A549 (cell line): ENCODE measurements around the gene EXOG. TPM values are rescaled to one million over a fixed set of nuclear protein-coding genes. Genes with fewer than 3 reads are reported as not detected.
A peak's percentile ranks its signal among the peaks of the same experiment; 100 is the strongest.

Source experiments
- ATAC-seq, 2 experiments: fragments of 200-7000 bp in 1 of 2; fragments of >200 bp in 1 of 2; cut with Nextera tagmentation in 1 of 2; cut with Tn5 transposase in 1 of 2; 3 replicates each; pipeline versions ENCODE4 v1.8.0 to v1.9.1; 2018 to 2020; ENCODE audit warnings: mild to moderate bottlenecking in 1 of 2, moderate library complexity in 1 of 2
- CTCF ChIA-PET: fragments of 300-600 bp; sonication (Branson Sonifier 250); formaldehyde crosslinking; extraction: SDS; loops from one replicate; lab custom pipeline; 2021; ENCODE audit warnings: antibody characterized with exemption, inconsistent platforms; lab: Yijun Ruan, JAX
- POLR2A ChIA-PET: fragments of 350-600 bp; formaldehyde crosslinking; extraction: SDS; loops from one replicate; lab custom pipeline; 2021; ENCODE audit warnings: antibody characterized with exemption, inconsistent platforms; lab: Yijun Ruan, JAX
- DNase-seq, 2 experiments: peaks; one replicate each; pipeline versions ENCODE4 v3.0.0 to v3.0.0-alpha.2; 2011 to 2016; ENCODE audit warnings: low read depth in 1 of 2, low spot score in 1 of 2
- FAIRE-seq: peaks from 2 replicates; lab custom pipeline; 2011; peaks lifted over from hg19 to GRCh38; lab: Jason Lieb, UNC
- H3K27ac ChIP-seq, 2 experiments: fragments of >200 bp; sonication (Bioruptor Twin); formaldehyde crosslinking; 3 replicates each; pipeline ENCODE4 v1.5.1; 2016 to 2017
- H3K4me1 ChIP-seq: fragments of >200 bp; sonication (Bioruptor Twin); formaldehyde crosslinking; 3 replicates; pipeline ENCODE4 v1.6.1; 2016
- H3K4me2 ChIP-seq: fragments of >200 bp; sonication (Bioruptor Twin); formaldehyde crosslinking; 3 replicates; pipeline ENCODE4 v1.6.1; 2016
- H3K4me3 ChIP-seq: fragments of >200 bp; sonication (Bioruptor Twin); formaldehyde crosslinking; 3 replicates; pipeline ENCODE4 v1.5.1; 2016
- H3K9me3 ChIP-seq: fragments of >200 bp; sonication (Bioruptor Twin); formaldehyde crosslinking; 3 replicates; pipeline ENCODE4 v1.6.1; 2016
- CHD2 ChIP-seq: fragments of 150-350 bp; IDR thresholded peaks from 2 replicates; pipeline ENCODE4 v1.6.1; 2014; ENCODE audit warnings: low read length; ENCODE audit not compliant: partially characterized antibody
- CHD4 ChIP-seq: fragments of 200-600 bp; sonication (generic); IDR thresholded peaks from 2 replicates; pipeline ENCODE4 v1.6.1; 2016; ENCODE audit warnings: antibody characterized with exemption, mild to moderate bottlenecking, borderline replicate concordance
- EHF ChIP-seq: fragments of 250-450 bp; sonication (Bioruptor Pico); IDR thresholded peaks from 2 replicates; pipeline ENCODE4 v1.5.0; 2020; ENCODE audit warnings: mild to moderate bottlenecking
- FOSB ChIP-seq: fragments of 250-450 bp; sonication (Bioruptor Pico); IDR thresholded peaks from 2 replicates; pipeline ENCODE4 v1.5.0; 2020; ENCODE audit warnings: mild to moderate bottlenecking, moderate library complexity
- FOSL2 ChIP-seq, 2 experiments: fragments of 450-650 bp in 1 of 2; fragments of >200 bp in 1 of 2; sonication (Bioruptor Twin) in 1 of 2; formaldehyde crosslinking; IDR thresholded peaks; 2 replicates each; pipeline versions ENCODE4 v1.5.0 to v1.6.1; 2016 to 2020; ENCODE audit warnings: mild to moderate bottlenecking in 1 of 2, moderate library complexity in 1 of 2
- FOXS1 ChIP-seq: fragments of 250-450 bp; sonication (Bioruptor Pico); IDR thresholded peaks from 2 replicates; pipeline ENCODE4 v1.5.0; 2020; ENCODE audit warnings: mild to moderate bottlenecking, moderate library complexity
- HDAC2 ChIP-seq: fragments of 200-600 bp; sonication (generic); IDR thresholded peaks from 2 replicates; pipeline ENCODE4 v1.6.1; 2016
- HOXA7 ChIP-seq: fragments of 250-450 bp; sonication (Bioruptor Pico); IDR thresholded peaks from 2 replicates; pipeline ENCODE4 v1.5.0; 2020; ENCODE audit warnings: mild to moderate bottlenecking, moderate library complexity
- KDM1A ChIP-seq: fragments of 200-600 bp; sonication (generic); IDR thresholded peaks from 2 replicates; pipeline ENCODE4 v1.6.1; 2016; ENCODE audit warnings: low read depth, mild to moderate bottlenecking
- MAFK ChIP-seq: fragments of 450-650 bp; IDR thresholded peaks from 2 replicates; pipeline ENCODE4 v1.6.1; 2014; ENCODE audit not compliant: partially characterized antibody
- NFE2L2 ChIP-seq: fragments of 150-350 bp; conservative IDR thresholded peaks from 2 replicates; pipeline ENCODE4 v1.6.1; 2014; ENCODE audit warnings: low read length
- NR3C1 ChIP-seq: fragments of >200 bp; sonication (Bioruptor Twin); formaldehyde crosslinking; IDR thresholded peaks from 3 replicates; pipeline ENCODE4 v1.6.1; 2017
- ZFP36 ChIP-seq: fragments of 450-650 bp; IDR thresholded peaks from 2 replicates; pipeline ENCODE4 v1.6.1; 2014; ENCODE audit warnings: borderline replicate concordance; ENCODE audit not compliant: partially characterized antibody
- WGBS: methylation state at CpG from one replicate; pipeline ENCODE4 v1.1.6; 2017; ENCODE audit errors: missing lambda C conversion rate; 5-methylcytosine and 5-hydroxymethylcytosine counted together
- polyA plus RNA-seq, 4 experiments: library from polyadenylated mRNA; depleted of rRNA in 3 of 4; stranded (reverse); fragments of >200 nt; fragmentation: RNase III in 1 of 4; extraction: RNeasy Plus Mini Kit Qiagen cat#74134 plus additional on column Dnase treatment in 1 of 4; gene quantifications; 2 replicates in 3 of 4; 3 replicates in 1 of 4; pipeline ENCODE4 v1.2.3, GENCODE V29; 2011 to 2017
- TF ChIP-seq, protein P1 (sequence below): IDR thresholded peaks from 2 replicates; pipeline ENCODE4 v1.6.1; 2012
- TF ChIP-seq, protein P2 (sequence below): fragments of >200 bp; sonication (Bioruptor Twin); formaldehyde crosslinking; IDR thresholded peaks from 3 replicates; pipeline ENCODE4 v1.6.1; 2016
- TF ChIP-seq, protein P3 (sequence below): fragments of 150-350 bp; IDR thresholded peaks from 2 replicates; pipeline ENCODE4 v1.6.1; 2014; ENCODE audit warnings: low read depth, mild to moderate bottlenecking, low read length

Gene EXOG
- polyA plus RNA-seq, 2 of the 4 experiments (the other 2 are of a cell fraction): 11.2 to 17.1 TPM

DNA sequence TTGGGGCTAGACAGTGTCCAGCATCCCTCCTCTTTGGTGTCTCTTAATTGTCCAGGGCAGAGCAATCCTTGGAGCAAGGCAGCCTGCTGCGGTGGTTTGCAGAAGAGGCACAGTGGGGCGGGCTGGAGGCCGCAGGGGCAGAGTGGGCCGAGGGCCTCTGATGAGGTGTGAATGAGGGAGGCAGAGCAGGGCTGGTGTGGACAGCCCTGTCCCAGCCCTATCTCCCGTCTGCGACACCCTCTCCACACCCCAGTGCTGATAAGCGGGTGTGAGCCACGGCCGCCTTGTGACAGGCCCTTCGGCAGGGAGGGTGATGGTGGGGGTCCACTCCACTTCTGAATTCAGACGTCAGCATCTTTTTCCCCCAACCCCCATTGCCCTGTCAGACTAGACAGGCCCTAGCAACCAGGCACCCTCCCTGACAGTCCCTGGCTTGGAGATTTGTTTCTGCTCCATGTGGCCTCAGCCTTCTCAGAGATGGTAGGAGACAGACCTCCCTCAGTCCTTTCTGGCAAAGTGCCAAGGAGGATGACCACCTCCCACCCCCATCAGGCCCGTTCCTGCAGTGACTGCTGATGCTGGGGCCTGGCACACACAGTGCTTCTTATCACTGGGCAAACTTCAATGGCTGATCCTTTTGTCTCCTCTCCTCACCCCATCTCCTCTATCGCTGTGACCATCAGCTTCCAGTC, 37.3 kb downstream of the EXOG start:
- no peaks in the 10 kb centered on the region for H3K4me1 ChIP-seq
- H3K9me3 ChIP-seq: peaks cover 6% of the 10 kb centered on the region; the same call in 2 of the 3 replicates
- ATAC-seq: peak in 1 of 2 experiments; percentile 36; a peak in 2 of 6 replicates
- WGBS: 87% methylated on average over 13 of the region's 13 CpGs
- H3K27ac ChIP-seq: no peak overlapping the region
- no peak overlapping the region for H3K4me3 ChIP-seq
- TF ChIP-seq HDAC2: no peak
- ChIA-PET CTCF (interaction anchor here (1.3 to 2.1 kb wide), 2 partner anchors 9 to 12 kb away, joined by 6 to 14 read pairs; no protein-coding TSS in a partner anchor), POLR2A (no interaction called here)
- no peak for FAIRE-seq
- no peak for DNase-seq
- no peak overlapping the region for H3K4me2 ChIP-seq

DNA sequence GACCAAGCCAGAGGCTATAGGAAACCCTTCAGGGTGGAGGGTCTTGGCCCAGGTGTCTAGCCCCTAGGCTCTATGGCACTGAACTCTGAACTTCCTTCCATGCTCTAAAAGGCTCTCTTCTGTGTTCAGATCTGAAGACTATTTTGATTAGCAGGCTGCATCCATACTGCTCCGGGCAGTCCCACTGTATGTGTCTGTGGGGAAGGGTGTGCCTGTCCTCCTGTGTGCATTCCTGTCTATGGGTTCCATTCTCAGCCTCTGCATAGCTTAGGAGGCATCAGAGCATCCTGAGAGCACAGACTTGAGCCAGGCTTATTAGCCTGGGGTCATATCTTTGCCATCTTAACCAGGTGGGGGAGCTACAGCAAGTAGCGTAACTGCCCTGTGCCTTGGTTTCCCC, 38.0 kb downstream of the EXOG start:
- no peak overlapping the region for H3K4me3 ChIP-seq
- H3K27ac ChIP-seq: no peak overlapping the region
- ATAC-seq: no peak
- no peak for TF ChIP-seq FOSL2 (IDR thresholded peaks at IDR 0.05)
- TF ChIP-seq FOSL2 (CRISPR knock-in tag; IDR thresholded peaks at IDR 0.05): no peak
- TF ChIP-seq MAFK: no peak
- TF ChIP-seq, protein P1, sequence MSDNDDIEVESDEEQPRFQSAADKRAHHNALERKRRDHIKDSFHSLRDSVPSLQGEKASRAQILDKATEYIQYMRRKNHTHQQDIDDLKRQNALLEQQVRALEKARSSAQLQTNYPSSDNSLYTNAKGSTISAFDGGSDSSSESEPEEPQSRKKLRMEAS: no peak
- no peak for TF ChIP-seq KDM1A
- no peak for TF ChIP-seq HOXA7 (CRISPR knock-in tag)
- no peak for TF ChIP-seq FOXS1 (CRISPR knock-in tag)
- TF ChIP-seq NR3C1: no peak
- no peak for TF ChIP-seq CHD4
- no peak for TF ChIP-seq FOSB (CRISPR knock-in tag)
- TF ChIP-seq ZFP36: no peak
- TF ChIP-seq EHF (CRISPR knock-in tag): no peak
- no peak for DNase-seq
- ChIA-PET CTCF (interaction anchor here (1.3 to 2.1 kb wide), 2 partner anchors 10 to 13 kb away, joined by 6 to 14 read pairs; no protein-coding TSS in a partner anchor), POLR2A (no interaction called here)
- H3K4me1 ChIP-seq: no peaks in the 10 kb centered on the region
- no peak for FAIRE-seq
- WGBS: 95% methylated on average over 2 of the region's 2 CpGs
- peaks cover 6% of the 10 kb centered on the region; the same call in 2 of the 3 replicates for H3K9me3 ChIP-seq
- H3K4me2 ChIP-seq: no peak overlapping the region

DNA sequence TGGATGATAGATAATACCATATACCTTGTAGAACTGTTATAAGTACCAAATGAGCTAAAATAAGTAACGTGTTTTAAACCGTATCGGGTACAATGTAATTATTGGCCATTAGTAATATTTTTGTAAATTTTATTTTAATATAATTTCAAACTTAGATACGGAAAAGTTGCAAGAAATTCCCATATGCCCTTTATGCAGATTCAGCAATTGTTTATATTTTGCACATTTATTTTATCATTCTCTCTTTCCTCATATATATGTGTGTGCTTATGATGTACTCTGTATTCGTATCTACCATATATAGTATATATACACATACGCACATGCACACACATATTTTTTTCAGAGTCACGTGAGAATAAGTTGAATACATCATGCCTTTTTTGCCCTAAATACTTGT, 38.5 kb downstream of the EXOG start:
- no peak for ATAC-seq
- CTCF ChIA-PET: interaction anchor here (1.3 to 2.1 kb wide), 2 partner anchors 11 to 13 kb away, joined by 6 to 14 read pairs; no protein-coding TSS in a partner anchor

DNA sequence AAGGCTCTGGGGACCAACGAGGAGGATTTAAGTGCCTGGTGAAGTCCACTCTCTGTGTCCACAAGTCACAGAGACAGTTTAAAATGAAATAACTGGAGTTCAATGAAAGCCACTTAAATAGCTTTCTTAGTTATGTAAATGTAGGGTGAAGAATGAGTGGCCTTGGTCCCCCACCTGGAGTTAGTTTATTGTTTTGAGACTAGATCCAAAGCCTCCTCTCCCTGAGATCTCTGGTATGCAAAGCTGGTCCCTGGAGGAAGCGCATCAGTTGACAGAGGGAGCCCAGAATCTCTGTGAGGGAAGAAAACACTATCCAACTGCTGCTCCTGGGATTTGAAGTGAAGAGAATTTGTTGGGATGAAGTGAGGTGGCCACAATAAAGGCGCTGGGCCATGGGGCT, 40.5 kb downstream of the EXOG start:
- WGBS: 76% methylated on average over 3 of the region's 3 CpGs
- ChIA-PET POLR2A (no interaction called here), CTCF (interaction anchor here (0.9 to 2.8 kb wide), 3 partner anchors 16 to 119 kb away, joined by 4 to 24 read pairs (median 8); no protein-coding TSS in a partner anchor)
- H3K4me2 ChIP-seq: no peak overlapping the region
- ATAC-seq: no peak
- TF ChIP-seq, protein P2, sequence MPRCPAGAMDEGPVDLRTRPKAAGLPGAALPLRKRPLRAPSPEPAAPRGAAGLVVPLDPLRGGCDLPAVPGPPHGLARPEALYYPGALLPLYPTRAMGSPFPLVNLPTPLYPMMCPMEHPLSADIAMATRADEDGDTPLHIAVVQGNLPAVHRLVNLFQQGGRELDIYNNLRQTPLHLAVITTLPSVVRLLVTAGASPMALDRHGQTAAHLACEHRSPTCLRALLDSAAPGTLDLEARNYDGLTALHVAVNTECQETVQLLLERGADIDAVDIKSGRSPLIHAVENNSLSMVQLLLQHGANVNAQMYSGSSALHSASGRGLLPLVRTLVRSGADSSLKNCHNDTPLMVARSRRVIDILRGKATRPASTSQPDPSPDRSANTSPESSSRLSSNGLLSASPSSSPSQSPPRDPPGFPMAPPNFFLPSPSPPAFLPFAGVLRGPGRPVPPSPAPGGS: no peak
- TF ChIP-seq, protein P3, sequence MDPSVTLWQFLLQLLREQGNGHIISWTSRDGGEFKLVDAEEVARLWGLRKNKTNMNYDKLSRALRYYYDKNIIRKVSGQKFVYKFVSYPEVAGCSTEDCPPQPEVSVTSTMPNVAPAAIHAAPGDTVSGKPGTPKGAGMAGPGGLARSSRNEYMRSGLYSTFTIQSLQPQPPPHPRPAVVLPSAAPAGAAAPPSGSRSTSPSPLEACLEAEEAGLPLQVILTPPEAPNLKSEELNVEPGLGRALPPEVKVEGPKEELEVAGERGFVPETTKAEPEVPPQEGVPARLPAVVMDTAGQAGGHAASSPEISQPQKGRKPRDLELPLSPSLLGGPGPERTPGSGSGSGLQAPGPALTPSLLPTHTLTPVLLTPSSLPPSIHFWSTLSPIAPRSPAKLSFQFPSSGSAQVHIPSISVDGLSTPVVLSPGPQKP: no peak
- TF ChIP-seq NFE2L2: no peak
- TF ChIP-seq CHD2: no peak
- TF ChIP-seq, all 56 proteins: peak for 0
- Histone ChIP-seq H3K9me3 (peaks cover 6% of the 10 kb centered on the region; the same call in 2 of the 3 replicates), H3K4me1 (no peaks in the 10 kb centered on the region), H3K27ac (no peak overlapping the region), H3K4me3 (no peak overlapping the region)
- no peak for DNase-seq
- no peak for FAIRE-seq

More for the DNA sequence above, 38.5 kb downstream of the EXOG start:
- POLR2A ChIA-PET: no interaction called here
- H3K4me3 ChIP-seq: no peak overlapping the region
- H3K9me3 ChIP-seq: peaks cover 6% of the 10 kb centered on the region; the same call in 2 of the 3 replicates
- TF ChIP-seq HOXA7 (CRISPR knock-in tag): no peak
- peak; percentile 41 for TF ChIP-seq MAFK
- no peaks in the 10 kb centered on the region for H3K4me1 ChIP-seq
- DNase-seq: no peak
- no peak for FAIRE-seq
- no peak overlapping the region for H3K27ac ChIP-seq
- WGBS: 95% methylated on average over 7 of the region's 7 CpGs
- H3K4me2 ChIP-seq: no peak overlapping the region
